Spleen (tissue), 7 donors: ENCODE data around the gene HAUS7.

Experiments
- POLR2A ChIP-seq, 3 donors: fragments of 450-650 bp; IDR thresholded peaks; one replicate each; pipeline ENCODE4 v1.5.1; 2017; ENCODE audit warnings: antibody characterized with exemption in 3 of 3, mild to moderate bottlenecking in 1 of 3
- TF ChIP-seq, protein P1 (sequence below), 11 experiments: fragments of 200-600 bp in 7 of 11; fragments of 450-650 bp in 4 of 11; sonication (generic) in 4 of 11; IDR thresholded peaks in 8 of 11; conservative IDR thresholded peaks in 3 of 11; 1 replicate in 7 of 11; 2 replicates in 4 of 11; pipeline versions ENCODE4 v1.4.0 to v1.8.0; 2016 to 2021; ENCODE audit warnings: antibody characterized with exemption in 11 of 11, inconsistent platforms in 4 of 11, mild to moderate bottlenecking in 1 of 11
- donor health status: DM: no; HTN: no; CAD: no; lungs with moderate emphysema.
- donor health status: DM: no; HTN: no; CAD: no.
- donor health status: DM: no; HTN: no; CAD: no.

DNA sequence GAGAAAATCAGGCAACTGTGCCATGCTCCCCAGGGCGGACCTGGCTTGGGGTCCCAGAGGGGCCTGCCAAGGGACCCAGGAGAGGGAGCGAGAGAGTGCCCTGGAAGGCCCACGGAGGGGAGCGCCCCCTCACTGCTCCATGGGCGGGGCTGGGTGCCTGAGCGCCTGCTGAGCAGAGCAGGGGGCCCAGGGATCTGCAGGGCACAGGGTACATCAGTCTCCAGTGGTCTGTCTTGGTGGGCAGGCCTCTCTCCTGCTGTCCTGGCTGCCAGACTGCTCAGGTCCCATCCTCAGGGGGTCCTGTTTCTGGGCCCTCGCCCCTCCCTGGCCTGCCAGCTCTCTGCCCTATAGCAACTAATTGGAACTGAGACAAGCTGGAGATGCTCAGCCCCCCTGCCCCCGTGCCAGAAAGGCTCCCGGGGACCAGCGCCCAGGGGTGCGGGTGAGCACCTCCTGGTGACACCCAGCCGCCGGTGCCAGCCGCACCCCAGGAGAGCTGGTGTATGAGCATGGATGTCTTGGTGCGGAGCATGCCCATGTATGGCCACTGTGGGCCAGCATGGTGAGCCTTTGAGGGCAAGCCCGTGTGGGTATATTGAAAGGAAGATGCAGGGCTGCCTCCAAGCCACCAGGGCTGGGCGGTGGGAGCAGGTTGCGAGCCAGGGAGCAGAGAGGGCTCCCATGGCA lies 25.7 kb upstream of the HAUS7 start:
- TF ChIP-seq, protein P1, sequence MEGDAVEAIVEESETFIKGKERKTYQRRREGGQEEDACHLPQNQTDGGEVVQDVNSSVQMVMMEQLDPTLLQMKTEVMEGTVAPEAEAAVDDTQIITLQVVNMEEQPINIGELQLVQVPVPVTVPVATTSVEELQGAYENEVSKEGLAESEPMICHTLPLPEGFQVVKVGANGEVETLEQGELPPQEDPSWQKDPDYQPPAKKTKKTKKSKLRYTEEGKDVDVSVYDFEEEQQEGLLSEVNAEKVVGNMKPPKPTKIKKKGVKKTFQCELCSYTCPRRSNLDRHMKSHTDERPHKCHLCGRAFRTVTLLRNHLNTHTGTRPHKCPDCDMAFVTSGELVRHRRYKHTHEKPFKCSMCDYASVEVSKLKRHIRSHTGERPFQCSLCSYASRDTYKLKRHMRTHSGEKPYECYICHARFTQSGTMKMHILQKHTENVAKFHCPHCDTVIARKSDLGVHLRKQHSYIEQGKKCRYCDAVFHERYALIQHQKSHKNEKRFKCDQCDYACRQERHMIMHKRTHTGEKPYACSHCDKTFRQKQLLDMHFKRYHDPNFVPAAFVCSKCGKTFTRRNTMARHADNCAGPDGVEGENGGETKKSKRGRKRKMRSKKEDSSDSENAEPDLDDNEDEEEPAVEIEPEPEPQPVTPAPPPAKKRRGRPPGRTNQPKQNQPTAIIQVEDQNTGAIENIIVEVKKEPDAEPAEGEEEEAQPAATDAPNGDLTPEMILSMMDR (IDR thresholded peaks at IDR 0.05 in 8 of 11, conservative IDR thresholded peaks at IDR 0.05 in 3 of 11): no peak
- no peak for TF ChIP-seq POLR2A (IDR thresholded peaks at IDR 0.05)
